HT-29 (cell line): ENCODE data around the gene SOD3. TPM values are rescaled to one million over a fixed set of nuclear protein-coding genes. Genes with fewer than 3 reads are reported as not detected.

Experiments used
- DNase-seq: peaks from one replicate; pipeline ENCODE4 v3.0.0-alpha.2; 2015; ENCODE audit warnings: low spot score
- total RNA-seq: library from RNA; depleted of rRNA; stranded (reverse); fragments of >200 nt; shearing (Covaris generic); gene quantifications from 2 replicates; pipeline ENCODE4 v1.2.3, GENCODE V29; 2014; rRNA removed

Gene SOD3, protein sequence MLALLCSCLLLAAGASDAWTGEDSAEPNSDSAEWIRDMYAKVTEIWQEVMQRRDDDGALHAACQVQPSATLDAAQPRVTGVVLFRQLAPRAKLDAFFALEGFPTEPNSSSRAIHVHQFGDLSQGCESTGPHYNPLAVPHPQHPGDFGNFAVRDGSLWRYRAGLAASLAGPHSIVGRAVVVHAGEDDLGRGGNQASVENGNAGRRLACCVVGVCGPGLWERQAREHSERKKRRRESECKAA
- total RNA-seq: 2.0 and 3.3 TPM in 2 replicates

DNA sequence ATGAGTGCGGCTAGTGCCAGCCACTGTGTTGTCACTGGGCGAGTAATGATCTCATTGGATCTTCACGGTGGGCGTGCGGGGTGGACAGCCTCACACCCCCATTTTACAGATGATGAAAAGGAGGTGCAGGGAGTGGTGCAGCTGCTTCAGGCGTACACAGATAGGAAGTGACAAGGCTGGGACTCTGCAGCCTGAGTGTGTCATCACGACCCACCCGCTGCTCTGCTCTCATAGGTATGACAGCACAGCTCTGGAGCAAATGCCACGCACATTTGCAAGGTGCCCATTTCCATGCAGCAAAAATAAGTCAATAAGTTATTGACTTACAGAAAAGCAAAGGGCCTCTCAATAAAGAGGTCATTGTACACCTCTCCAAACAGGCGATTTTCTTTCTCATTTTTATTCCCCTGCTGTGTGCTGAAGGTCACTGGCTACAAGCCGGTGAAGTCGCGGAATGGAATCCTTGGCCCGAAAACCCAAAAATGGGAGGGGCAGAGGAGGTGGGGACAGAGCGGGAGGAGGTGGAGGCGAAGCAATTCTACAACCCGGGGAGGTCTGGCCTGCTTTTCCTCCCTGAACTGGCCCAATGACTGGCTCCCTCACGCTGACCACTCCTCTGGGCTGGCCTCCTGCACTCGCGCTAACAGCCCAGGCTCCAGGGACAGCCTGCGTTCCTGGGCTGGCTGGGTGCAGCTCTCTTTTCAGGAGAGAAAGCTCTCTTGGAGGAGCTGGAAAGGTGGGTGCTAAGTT, at the start of gene SOD3:
Gene SOD3 (plus strand): TSS at position 658 of the 750 bp plus-strand sequence. CDS start 3,949 bp downstream, outside the sequence.
- peak; percentile 61 for DNase-seq

GRCh38 chr4:24747234-24747975, 48.0 kb upstream of the SOD3 start:
- DNase-seq: no peak

DNA sequence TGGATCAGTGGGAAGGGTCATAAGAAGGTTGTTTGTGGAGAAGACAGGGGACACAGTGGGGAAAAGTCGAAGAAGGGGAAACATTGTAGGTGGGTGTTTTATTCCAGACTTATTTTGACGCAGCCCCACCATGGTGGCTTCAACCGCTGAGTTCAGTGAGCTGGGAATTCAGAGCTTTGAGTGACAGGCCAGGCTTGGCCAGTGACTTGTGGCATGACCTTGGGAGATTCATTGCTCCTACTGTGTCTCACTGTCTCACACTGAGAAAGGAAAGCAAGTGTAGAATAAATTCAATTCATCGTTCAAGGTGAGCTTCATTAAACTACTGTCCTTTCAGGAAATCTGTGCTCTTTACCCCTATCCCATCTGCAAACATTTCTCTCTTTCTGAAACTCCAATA, 47.4 kb upstream of the SOD3 start:
- DNase-seq: no peak

- no peak for DNase-seq
Measured at GRCh38 chr4:24748758-24749350, 46.5 kb upstream of the SOD3 start.

GRCh38 chr4:24750106-24750505, 45.3 kb upstream of the SOD3 start:
- no peak for DNase-seq

DNA sequence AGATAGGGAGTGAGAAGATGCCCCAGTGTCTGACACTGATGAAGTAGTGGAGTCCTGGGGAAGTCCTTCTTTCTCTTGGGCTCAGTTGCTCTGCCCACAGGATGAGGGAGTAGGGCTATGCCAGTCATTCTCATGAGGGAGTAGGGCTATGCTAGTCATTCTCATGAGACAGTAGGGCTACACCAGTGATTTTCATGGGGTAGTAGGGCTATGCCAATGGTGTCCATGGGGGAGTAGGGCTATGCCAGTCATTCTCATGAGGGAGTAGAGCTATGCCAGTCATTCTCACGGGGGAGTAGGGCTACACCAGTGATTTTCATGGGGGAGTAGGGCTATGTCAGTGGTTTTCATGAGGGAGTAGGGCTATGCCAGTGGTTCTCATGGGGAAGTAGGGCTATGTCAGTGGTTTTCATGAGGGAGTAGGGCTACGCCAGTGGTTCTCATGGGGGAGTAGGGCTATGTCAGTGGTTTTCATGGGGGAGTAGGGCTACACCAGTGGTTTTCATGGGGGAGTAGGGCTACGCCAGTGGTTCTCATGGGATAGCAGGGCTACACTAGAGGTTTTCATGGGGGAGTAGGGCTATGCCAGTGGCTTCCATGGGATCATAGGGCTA, 43.3 kb upstream of the SOD3 start:
- DNase-seq: no peak

DNA sequence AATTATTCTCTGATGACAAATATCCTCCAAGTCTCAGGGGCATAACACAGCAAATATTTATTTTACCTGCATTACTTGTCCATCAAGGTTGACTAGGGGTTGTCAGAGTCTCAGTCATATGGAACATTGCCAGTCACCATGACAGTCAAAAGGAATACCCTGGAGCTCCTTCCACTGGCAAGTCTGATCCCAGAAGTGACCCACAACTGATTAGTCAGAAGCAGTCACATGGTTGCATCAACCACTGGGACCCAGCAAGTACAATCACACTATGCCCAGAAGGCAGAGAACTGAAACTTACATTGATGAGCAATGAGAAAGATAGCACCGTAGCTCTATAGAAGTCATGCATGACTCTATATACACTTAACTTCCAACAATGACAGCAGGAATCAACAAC, 41.9 kb upstream of the SOD3 start:
- no peak for DNase-seq

GRCh38 chr4:24754571-24754970, 40.8 kb upstream of the SOD3 start:
- DNase-seq: peak; percentile 13

GRCh38 chr4:24763631-24764297, 31.6 kb upstream of the SOD3 start:
- DNase-seq: no peak

DNA sequence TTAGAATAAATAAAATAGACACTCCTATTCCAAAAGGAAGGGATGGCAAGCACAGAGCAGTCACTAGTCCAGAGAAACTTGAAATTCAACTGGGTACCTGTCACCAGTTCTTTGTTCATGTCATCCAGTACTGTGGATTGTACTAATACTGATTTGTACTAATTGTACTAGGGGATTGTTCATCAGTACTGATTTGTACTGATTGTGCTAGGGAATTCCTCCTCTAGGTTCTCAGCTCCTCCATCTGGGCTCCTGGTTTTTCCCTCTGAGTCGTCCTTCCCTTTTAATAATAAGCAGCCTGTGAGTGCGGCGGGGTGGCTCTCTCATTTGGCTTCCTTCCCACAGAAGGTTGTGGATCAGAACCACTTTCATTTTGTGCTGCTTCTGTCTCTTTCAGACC, 31.0 kb upstream of the SOD3 start:
- no peak for DNase-seq

DNA sequence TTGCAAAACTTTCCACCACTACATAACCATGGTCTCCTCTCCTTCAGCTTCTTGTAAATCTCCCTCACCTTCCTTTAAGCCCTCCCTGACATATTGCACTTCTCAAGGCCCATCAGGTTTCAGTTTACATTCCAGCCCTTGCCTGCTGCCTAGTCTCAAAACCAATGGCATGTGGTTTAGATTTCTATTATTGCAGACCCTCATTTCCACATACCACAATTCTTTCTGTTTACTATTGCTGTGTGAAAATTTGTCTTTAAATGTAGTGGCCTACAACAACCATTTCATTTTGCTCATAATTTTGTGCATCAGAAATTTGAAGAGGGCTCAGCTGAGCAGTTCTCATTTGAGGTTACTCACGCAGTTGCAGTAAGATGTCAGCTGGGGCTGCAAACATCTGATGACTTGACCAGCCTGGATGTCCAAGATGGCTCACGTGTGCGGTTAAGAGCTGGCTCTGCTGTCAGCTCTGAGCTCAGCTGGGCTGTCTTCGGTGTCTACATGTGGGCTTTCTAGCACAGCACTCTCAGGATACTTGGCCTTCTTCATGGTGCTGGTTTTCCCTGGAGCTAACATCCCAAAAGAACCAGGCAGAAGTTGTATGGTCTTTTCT, 29.9 kb upstream of the SOD3 start:
- DNase-seq: no peak

DNA sequence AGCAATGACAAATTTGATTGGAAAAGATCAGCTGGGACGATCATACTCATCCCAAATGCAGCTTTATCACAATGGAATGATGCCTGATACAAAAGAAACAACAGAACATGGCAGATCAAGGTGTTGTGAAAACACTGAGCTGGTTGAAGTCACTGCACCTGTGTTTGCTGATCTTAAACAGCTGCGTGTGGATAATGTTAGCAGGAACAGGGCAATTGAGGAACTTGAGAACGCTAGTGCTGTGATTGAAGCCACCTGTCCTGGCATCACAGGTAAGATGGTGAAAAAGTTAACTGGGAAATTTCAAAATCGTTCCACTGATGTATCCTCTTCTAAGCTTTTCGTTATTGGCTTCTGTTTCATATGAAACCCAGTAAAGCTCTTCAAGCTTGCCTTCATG, 27.4 kb upstream of the SOD3 start:
- no peak for DNase-seq

DNA sequence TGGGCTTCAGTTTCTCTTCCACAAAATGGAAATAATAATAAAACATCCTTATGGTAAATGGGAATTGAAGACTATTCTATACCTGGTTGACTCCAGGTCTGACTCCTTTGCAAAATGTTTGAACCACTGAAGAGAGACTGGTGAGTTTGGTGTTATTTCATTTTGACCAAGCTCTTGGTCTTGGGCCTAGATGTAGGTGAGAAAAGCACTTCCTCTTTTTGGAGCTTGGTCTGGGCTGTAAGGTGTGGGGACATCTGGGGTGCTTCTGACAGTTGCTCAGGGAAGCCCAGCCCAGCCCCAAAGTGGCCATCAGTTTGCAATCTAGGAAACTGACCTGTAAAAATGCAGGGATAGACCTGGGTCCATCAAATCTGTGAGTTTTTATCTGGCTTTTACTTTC, 26.8 kb upstream of the SOD3 start:
- no peak for DNase-seq

DNA sequence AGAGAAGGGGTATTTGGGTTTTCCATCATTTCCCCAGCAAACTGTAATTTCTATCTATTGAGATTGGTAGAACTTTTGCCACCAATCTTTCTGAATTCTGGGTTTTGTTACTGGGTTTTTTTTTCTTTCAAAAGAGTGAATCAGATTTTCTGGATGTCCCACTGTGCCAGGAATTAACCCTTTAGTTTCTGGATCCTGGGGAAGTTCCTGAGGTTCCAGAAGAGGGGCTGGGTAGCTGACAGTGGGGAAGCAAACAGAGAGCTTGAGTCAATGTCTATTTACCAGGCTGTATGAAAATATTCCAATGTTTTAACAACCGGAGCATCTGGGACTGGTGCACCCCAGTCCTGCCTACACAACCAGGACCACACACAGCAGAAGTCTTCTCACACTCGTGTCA, 25.8 kb upstream of the SOD3 start:
- DNase-seq: no peak

DNA sequence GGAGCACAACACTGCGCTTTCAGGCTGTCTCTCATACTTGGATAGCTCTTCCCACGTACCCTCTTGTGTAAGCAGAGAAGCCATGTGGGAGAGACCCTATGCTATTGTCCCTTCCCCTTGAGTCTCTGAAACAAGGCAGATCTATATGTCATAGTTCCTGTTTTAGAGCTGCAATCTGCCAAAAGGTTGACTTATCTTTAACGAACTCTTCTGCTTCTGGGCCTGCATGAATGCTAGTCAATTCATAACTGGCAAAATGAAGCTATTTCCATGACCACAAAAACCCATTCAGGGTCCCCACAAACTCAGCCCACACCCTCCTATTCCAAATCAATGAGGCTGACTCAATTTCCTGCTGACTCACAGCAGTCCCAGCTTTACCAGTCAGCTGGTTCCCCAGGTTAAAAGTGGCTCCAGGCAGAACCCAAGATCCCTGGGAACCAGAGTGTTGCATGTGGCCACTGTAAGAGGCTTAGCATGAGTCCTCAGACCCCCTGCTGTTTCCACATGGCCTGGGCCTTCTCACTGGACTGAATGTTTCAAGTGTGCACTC, 25.3 kb upstream of the SOD3 start:
- DNase-seq: no peak

DNA sequence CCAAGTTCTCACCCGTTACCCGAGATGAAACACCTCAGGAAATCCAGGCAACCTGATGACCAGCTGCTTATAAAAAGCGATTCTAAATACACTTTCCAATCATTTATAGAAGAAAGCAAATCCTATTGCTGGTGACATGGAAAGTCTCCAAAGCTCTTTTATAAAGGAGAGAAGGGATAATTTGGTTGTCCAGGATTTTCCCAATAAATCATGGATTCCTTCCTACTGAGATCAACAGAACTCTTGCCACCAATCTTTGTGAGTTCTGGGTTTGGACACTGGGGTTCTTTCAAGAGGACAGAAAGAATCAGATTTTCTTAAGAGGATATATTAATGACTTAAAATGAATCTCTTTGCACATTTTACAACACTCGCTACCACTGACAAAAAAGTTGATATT, 24.7 kb upstream of the SOD3 start:
- no peak for DNase-seq

GRCh38 chr4:24771241-24771640, 24.1 kb upstream of the SOD3 start:
- no peak for DNase-seq

- DNase-seq: no peak
Measured at GRCh38 chr4:24772061-24772705, 23.2 kb upstream of the SOD3 start.

GRCh38 chr4:24772952-24773351, 22.4 kb upstream of the SOD3 start:
- no peak for DNase-seq

DNA sequence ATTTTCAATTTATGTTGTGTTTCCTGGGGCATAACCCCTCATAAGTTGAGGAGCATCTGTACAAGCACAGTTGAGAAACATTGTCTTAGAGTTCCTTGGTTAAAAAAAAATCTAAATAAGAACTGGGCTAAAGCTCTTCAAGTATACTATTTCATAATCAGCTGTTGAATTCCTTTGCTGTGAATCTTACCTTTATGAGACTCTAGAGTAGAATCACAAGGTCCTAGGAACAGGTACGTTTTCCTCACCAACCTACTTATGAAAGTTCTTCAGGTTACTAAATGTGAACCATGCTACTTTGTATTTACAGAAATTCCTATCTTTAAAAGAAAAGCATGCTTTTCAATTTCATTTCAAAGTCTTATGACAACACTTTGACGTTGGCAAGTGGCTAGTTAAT, 20.9 kb upstream of the SOD3 start:
- DNase-seq: no peak
